NCI-H69 (cell line): ENCODE results near the gene RECK.
"Not testable (repeated sequence)": the region's sequence is repeated elsewhere in the genome, so short reads cannot be mapped to it uniquely, and the experiment has no call there.

Experiments used
- DNase-seq: peaks from one replicate; lab custom pipeline; 2025; lab: John Stamatoyannopoulos, UW

RECK gene

GRCh38 chr9:36063804-36064447 is 27.2 kb downstream of the RECK start:
- DNase-seq = no peak

GRCh38 chr9:36064448-36065037 is 27.8 kb downstream of the RECK start:
- DNase-seq = no peak

- no peak for DNase-seq
Measured at GRCh38 chr9:36074055-36074454, 37.3 kb downstream of the RECK start.

- peak; percentile 29 for DNase-seq
Measured at GRCh38 chr9:36074870-36075532, 38.3 kb downstream of the RECK start.

- no peak for DNase-seq
Measured at GRCh38 chr9:36078051-36078450, 41.3 kb downstream of the RECK start.

GRCh38 chr9:36080519-36080918 is 43.8 kb downstream of the RECK start:
- DNase-seq = peak; percentile 41

- no peak for DNase-seq
Measured at GRCh38 chr9:36082931-36083330, 46.2 kb downstream of the RECK start.

- DNase-seq = no peak
Measured at GRCh38 chr9:36086442-36086841, 49.7 kb downstream of the RECK start.

- DNase-seq = not testable (repeated sequence)
Measured at GRCh38 chr9:36087054-36087453, 50.3 kb downstream of the RECK start.

- DNase-seq = no peak
Measured at GRCh38 chr9:36088020-36088419, 51.3 kb downstream of the RECK start.

GRCh38 chr9:36091026-36091953 is 54.6 kb downstream of the RECK start:
- no peak for DNase-seq

- no peak for DNase-seq
Measured at GRCh38 chr9:36092014-36092413, 55.3 kb downstream of the RECK start.

- no peak for DNase-seq
Measured at GRCh38 chr9:36092509-36093215, 55.9 kb downstream of the RECK start.

GRCh38 chr9:36093384-36093783 is 56.7 kb downstream of the RECK start:
- no peak for DNase-seq

GRCh38 chr9:36099718-36100117 is 63.0 kb downstream of the RECK start:
- no peak for DNase-seq

GRCh38 chr9:36100532-36100931 is 63.8 kb downstream of the RECK start:
- DNase-seq = no peak

- no peak for DNase-seq
Measured at GRCh38 chr9:36101916-36102741, 65.4 kb downstream of the RECK start.

GRCh38 chr9:36102742-36103495 is 66.2 kb downstream of the RECK start:
- DNase-seq = peak; percentile 82

- no peak for DNase-seq
Measured at GRCh38 chr9:36109071-36109470, 72.4 kb downstream of the RECK start.

- no peak for DNase-seq
Measured at GRCh38 chr9:36110434-36110833, 73.7 kb downstream of the RECK start.
